Stimulated activated CD4-positive, alpha-beta T cell treated with anti-CD3 and anti-CD28 coated beads, Interleukin-1b, Interleukin-23, amount 100 ng/mL, for 4 hours (primary cell): Measurements from ENCODE around the gene CLSTN2.

ENCODE experiments used
- DNase-seq, 2 donors: peaks; one replicate each; pipeline ENCODE4 v3.0.0-alpha.2; 2020; ENCODE audit warnings: low read depth in 2 of 2

The CLSTN2 gene

GRCh38 chr3:140052771-140053702 is 118.1 kb downstream of the CLSTN2 start:
- no peak for DNase-seq

DNA sequence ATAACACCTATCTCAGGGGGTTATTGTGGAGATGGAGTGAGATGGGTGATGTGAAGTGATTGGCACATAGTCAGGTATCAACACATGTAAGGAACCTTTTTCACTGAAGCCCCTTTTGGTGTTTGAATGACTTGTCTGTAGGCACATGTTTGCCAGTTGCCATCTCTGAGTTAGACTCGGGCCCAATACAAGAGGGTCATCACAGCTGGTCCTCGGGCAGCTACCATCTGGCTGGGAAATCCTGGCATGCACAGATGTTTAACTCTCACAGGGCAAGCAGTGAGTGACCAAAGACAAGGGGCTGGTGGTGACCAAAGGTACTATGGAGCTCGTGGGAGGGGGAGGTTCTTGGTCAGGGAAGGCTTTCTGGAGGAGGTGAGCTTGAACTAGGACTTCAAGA is 118.8 kb downstream of the CLSTN2 start:
- DNase-seq, result no peak

DNA sequence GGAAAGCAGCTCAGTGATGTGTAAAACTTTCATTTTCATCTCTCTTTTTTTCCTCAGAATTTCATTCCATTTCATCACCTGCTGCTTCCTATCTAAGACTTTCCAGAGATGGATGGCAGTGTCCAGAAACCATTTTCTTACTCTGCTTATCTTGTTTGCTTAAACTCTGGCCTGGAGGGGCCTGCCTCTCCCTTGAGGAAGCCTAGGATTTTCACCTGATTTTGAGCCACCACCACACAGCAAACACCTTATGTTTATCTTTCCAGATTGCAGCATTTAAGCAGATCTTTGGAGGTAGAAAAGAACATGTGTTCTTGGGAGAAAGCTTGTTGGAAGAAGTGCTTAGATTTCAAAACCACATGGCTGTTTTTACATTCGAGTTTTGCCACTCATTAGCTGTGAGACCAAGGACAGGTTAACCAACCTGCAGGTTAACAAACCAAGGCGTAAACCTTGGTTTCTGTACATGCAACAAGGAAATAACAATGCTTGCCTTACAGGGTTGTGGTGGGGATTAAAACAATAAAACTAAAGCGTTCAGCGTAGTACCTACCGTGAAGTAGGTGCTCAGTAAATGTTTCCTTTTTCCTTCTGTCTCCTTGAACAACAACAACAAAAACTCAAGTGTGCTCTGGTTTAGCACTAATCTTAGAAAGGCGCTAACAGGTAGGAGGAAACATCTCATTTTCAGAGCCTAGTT is 120.3 kb downstream of the CLSTN2 start:
- no peak for DNase-seq

DNA sequence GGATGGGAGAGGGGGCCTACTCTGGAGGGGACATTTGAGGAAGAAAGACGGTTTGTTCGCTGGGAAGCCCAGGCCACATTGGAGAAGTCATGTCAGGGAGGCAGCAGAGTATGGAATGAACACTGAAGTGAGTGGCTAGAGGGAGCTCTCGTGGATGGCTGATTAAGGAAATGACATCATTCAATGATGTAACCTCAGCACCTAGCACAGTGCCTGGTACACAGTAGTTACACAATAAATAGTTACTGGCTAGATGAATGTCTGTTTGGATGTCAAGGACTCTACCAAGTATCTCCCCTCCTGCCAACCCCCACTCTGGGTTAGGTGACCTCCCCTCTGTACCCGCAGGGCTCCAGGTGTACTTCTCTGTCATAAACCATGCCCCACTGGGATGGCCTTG is 121.1 kb downstream of the CLSTN2 start:
- DNase-seq, result no peak

DNA sequence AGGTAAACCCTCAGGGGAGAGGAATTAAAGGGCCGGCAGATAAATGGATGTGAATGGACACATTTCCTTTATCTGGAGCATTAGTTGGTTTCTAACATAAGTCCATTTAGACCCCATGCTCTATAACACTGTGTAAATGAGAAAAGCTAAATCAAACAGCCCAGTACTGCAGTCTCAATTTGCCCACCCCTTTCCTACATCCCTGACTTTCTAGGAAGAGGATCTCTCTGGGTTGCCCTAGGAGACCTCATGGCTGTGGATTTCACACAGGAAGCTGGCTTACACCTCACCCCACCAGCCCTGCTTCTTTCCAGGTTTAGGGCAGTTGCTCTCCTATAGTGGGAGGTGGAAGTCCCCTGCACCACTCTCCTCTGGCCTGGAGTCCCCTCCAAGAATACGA is 126.2 kb downstream of the CLSTN2 start:
- no peak for DNase-seq

- no peak for DNase-seq
These were observed 127.5 kb downstream of the CLSTN2 start for GRCh38 chr3:140062461-140062860.

GRCh38 chr3:140067487-140067886 is 132.5 kb downstream of the CLSTN2 start:
- no peak for DNase-seq

DNA sequence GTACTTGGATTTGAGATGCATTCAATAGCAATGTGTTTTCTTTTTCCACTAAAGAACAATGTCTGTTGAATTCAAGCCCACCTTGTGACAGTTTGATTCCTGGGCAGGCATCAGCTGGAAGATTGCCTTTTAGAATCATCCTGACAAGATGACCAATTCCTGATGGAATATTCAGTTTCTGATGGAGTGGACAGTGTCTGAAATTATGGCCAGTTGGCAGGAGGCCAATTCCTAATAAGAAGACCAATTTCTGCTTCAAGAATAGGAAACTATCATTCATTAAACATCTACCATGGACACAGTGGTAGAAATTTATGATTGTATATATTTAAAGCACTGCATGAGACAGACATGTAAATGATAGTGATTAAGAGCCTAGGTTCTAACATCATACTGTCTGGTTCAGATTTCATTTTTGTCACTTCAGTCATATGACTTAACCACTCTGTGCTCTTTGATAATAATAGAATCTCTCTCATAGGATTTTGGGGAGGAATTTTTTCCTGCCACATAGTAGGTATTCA is 133.6 kb downstream of the CLSTN2 start:
- no peak for DNase-seq

DNA sequence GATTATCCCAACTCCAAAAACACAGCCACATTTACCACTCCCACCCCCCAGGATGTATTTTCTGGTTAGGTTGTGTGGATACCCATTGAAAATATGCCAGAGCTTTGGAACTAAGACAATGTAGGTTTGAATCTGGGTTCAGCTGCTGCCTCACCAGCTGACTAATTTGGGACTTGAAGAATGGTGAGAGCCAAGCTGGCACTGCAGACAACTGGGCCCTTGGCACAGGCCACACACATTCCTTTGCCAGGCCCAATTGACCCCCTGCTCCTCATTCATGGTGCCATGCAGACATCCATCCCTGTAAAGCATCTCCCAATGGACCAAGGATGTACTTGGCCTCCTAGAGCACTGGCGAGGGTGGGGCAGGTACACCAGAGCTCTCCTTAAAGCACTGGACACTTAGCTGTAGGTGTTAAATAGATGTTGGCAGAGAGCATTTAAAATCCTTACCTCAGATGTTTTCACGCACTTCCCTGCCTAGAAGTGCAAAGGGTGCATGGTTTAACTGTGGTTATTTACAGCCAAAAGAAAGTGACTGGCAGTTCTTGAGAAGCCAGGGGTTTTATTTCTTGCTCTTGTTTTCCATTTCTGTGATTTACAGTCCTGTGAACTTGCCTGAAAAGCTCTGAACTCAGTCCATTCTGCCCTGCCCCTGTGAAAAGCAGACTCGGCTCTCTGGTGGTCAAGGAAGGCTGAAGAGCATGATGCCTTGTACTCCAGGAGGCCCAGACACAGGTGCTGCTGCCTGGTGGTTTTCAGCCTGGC is 138.5 kb downstream of the CLSTN2 start:
- DNase-seq, result no peak

GRCh38 chr3:140076552-140076951 is 141.6 kb downstream of the CLSTN2 start:
- no peak for DNase-seq

DNA sequence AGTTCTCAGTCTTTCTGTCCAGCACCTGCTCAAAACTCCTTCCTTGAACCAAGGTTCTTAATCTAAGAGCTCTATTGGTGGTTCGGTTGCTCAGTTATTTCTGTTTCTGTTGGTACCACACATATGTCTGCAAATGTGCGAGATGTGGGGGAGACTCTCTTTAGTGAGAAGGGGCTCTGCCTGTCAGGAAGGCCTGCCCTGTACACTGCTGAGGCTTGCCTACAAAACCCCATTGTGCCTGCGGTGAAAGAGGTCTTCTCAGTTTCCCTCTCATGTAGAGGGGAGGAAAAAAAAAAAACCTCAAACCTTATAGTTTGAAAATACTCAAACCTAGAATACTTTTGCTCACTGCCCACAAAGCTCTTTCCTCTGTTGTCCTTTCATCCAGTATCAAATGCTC is 142.4 kb downstream of the CLSTN2 start:
- DNase-seq, result no peak

GRCh38 chr3:140078343-140078742 is 143.4 kb downstream of the CLSTN2 start:
- no peak for DNase-seq

DNA sequence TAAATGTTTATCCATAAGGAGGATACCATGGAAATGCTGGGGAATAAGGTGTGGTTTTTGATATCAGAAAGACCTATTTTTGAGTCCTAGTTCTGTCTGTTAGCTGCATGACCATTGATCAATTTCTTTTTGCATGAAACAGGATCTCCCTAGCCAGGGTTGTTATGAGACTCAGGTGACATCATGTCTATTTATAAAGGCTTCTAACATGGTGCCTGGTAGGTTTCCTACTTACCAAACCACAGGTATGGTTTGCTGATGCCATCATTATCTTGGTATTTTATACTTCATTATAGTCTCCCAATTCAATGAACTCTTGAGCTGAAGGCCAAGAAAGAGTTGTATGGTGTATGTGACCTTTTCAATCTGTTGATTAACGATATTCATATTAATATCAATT is 144.0 kb downstream of the CLSTN2 start:
- DNase-seq, result no peak

GRCh38 chr3:140081887-140082286 is 146.9 kb downstream of the CLSTN2 start:
- no peak for DNase-seq

DNA sequence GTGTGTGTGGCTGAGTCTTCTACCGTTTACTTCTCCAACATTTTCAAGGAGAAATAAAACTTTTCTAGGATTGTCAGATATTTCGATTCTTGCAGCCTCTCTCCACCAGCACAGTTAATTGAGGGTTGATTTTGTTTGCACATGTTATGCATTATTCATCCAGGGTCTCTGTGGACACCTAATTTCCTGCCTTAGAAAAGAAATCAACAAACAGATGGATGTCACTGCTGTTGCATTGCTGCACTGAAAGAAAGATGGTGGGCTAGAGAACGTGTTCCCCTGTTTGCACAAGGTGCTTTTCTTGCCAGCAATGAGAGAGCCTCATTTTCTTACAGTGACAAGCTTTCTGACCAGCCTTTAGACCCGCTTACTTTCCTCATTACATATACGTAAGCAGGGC is 150.0 kb downstream of the CLSTN2 start:
- DNase-seq, result no peak

GRCh38 chr3:140086642-140087041 is 151.7 kb downstream of the CLSTN2 start:
- DNase-seq, result no peak

GRCh38 chr3:140088058-140088457 is 153.1 kb downstream of the CLSTN2 start:
- DNase-seq, result no peak

DNA sequence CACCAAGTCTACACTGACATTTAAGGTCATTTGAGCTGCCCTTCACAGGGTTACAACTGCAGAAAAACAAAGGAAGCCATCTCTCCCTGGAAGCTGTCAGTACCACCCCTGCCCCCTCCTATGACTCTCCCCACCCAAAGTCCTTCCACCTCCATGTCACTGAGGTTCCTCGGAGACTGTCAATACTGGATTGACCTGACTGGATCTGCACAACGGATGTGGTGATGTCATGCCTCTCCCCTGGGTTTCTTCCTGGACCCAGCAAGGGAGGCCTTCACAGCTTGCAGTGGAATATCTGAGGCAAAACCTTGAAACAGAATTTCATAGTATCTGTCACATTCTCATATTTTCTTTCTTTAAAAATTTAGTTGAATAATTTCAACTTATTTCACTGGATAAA is 153.5 kb downstream of the CLSTN2 start:
- no peak for DNase-seq

DNA sequence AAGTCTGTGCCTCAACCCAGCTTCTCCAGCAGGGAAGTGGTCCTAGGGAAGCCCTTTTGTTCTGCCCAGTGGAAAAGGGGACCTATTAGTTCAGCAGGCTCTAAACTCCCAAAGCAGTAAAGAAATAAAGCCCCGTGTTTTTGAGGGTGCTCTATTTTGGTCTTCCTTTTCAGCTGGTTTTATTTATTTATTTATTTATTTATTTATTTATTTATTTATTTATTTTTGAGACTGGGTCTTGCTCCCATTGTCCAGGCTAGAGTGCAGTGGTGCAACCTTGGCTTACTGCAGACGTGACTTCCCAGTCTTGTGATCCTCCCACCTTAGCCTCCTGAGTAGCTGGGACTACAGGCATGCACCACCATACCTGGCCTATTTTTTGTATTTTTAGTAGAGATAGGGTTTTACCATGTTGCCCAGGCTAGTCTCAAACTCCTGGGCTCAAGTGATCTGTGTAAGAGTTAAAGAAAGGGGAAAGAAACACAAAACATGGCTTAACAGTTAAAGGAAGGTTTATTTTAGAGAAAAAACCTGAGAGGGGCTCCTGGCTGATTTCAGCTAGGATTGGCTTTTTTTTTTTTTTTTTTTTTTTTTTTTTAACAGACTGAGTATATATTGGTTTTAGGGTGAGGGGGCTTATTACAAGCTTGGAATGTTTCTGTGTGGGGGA is 154.6 kb downstream of the CLSTN2 start:
- no peak for DNase-seq

- DNase-seq, result no peak
These were observed 156.2 kb downstream of the CLSTN2 start for GRCh38 chr3:140091143-140091542.

DNA sequence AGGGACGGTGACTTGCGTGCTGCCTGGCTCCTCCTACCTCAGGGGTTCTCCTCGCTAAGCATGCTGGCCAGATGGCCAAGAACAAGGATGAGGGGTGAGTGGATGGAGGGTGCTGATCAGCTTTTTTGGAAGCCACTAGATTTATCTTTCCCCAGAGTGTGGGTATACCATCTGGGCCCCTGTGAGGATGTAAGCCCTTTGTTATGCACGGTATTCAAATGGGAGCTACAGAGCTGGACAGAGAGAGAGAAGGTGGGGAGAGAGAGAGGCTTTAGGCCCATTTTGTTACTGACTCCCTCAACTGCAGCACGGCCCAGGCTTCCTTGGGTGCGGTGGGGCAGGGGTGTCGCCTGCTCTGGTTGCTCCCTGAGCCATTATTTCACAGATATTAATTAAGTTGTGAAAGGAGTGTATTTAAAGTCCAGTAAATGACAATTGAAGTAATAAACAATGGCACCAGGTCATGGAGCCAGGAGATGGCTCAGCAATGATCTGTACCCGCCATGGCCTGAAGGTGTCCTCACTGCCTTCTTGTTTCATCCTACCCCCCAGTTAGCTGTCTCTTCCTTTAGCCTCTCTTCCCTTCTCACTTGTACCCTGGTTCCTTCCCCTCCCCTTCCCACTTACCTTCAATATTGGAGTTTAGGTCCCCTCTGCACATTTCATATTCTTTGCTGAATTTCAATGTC is 158.0 kb downstream of the CLSTN2 start:
- DNase-seq, result no peak
